GM12878 (cell line): ENCODE data around the gene BGLAP. TPM values are rescaled to one million over a fixed set of nuclear protein-coding genes. Genes with fewer than 3 reads are reported as not detected.

Experiments
- ATAC-seq: fragments of 200-7000 bp; cut with Tn5 transposase; 3 replicates; pipeline ENCODE4 v1.9.1; 2020; ENCODE audit warnings: mild to moderate bottlenecking, moderate library complexity
- BruUV-seq: library from RNA; stranded (reverse); fragments of 400-500 nt; replicated peaks from 2 replicates; lab custom pipeline; 2021; lab: Mats Ljungman, UMichigan
- CTCF ChIA-PET: fragments of 300-600 bp; sonication (Branson Sonifier 250); formaldehyde crosslinking; extraction: SDS; loops from one replicate; lab custom pipeline; 2021; ENCODE audit warnings: inconsistent platforms; lab: Yijun Ruan, JAX
- POLR2A ChIA-PET: fragments of 350-600 bp; formaldehyde crosslinking; extraction: SDS; loops from one replicate; lab custom pipeline; 2021; ENCODE audit warnings: inconsistent platforms; lab: Charles Lee
- RAD21 ChIA-PET: fragments of 300-600 bp; sonication (Branson Sonifier 250); formaldehyde crosslinking; loops from one replicate; lab custom pipeline; 2023; ENCODE audit warnings: antibody characterized with exemption; ENCODE audit not compliant: unreplicated experiment; lab: Charles Lee
- SMC1A ChIA-PET: fragments of 300-600 bp; sonication (Branson Sonifier 250); formaldehyde crosslinking; loops from one replicate; lab custom pipeline; 2023; ENCODE audit not compliant: unreplicated experiment, uncharacterized antibody; lab: Charles Lee
- DNase-seq: peaks from one replicate; pipeline ENCODE4 v3.0.0-alpha.2; 2011; ENCODE audit warnings: low read depth, low spot score
- FAIRE-seq: peaks from 3 replicates; lab custom pipeline; 2011; peaks lifted over from hg19 to GRCh38; lab: Jason Lieb, UNC
- H2AFZ ChIP-seq: 2 replicates; pipeline ENCODE4 v1.6.0; 2011; ENCODE audit warnings: low read depth, low read length, control low read depth; ENCODE audit not compliant: control insufficient read depth
- H3K27ac ChIP-seq: 2 replicates; pipeline ENCODE4 v1.5.1; 2011; ENCODE audit warnings: control low read depth; ENCODE audit not compliant: control insufficient read depth, insufficient read depth
- H3K27me3 ChIP-seq, 2 experiments: replicated peaks in 1 of 2; 2 replicates each; pipeline versions ENCODE4 v1.6.0 to v1.6.1; 2011; ENCODE audit warnings: low read length in 1 of 2; ENCODE audit not compliant: control insufficient read depth in 2 of 2, insufficient read depth in 2 of 2
- H3K36me3 ChIP-seq, 2 experiments: 2 replicates each; pipeline ENCODE4 v1.5.1; 2011; ENCODE audit warnings: low read length in 1 of 2; ENCODE audit not compliant: control insufficient read depth in 2 of 2, insufficient read depth in 2 of 2
- H3K4me1 ChIP-seq: 2 replicates; pipeline ENCODE4 v1.6.1; 2011; ENCODE audit warnings: mild to moderate bottlenecking, low read length, moderate library complexity, mixed read lengths; ENCODE audit not compliant: control insufficient read depth, insufficient read depth
- H3K4me2 ChIP-seq: 2 replicates; pipeline ENCODE4 v1.6.0; 2011; ENCODE audit warnings: control low read depth; ENCODE audit not compliant: control insufficient read depth, insufficient read depth
- H3K4me3 ChIP-seq: fragments of 200-600 bp; sonication (generic); 2 replicates; pipeline ENCODE4 v1.5.1; 2016
- H3K79me2 ChIP-seq: 2 replicates; pipeline ENCODE4 v1.6.0; 2011; ENCODE audit warnings: low read length; ENCODE audit not compliant: control insufficient read depth, insufficient read depth
- H3K9ac ChIP-seq: 2 replicates; pipeline ENCODE4 v1.8.0; 2011; ENCODE audit warnings: low read length, control low read depth, mixed read lengths; ENCODE audit not compliant: control insufficient read depth, insufficient read depth
- H3K9me3 ChIP-seq: replicated peaks from 3 replicates; pipeline ENCODE4 v1.5.1; 2011; ENCODE audit warnings: mild to moderate bottlenecking, low read length; ENCODE audit not compliant: control insufficient read depth, insufficient read depth
- H4K20me1 ChIP-seq: 2 replicates; pipeline ENCODE4 v1.6.0; 2011; ENCODE audit not compliant: control insufficient read depth, insufficient read depth
- BCL11A ChIP-seq: IDR thresholded peaks from 2 replicates; pipeline ENCODE4 v1.6.1; 2011; ENCODE audit warnings: low read depth, low read length
- EZH2 ChIP-seq: IDR thresholded peaks from 2 replicates; pipeline ENCODE4 v1.6.1; 2012; ENCODE audit warnings: low read depth, mild to moderate bottlenecking, control low read depth, inconsistent platforms, low read length, borderline replicate concordance; ENCODE audit not compliant: control insufficient read depth
- FOXM1 ChIP-seq: IDR thresholded peaks from 2 replicates; pipeline ENCODE4 v1.6.1; 2012; ENCODE audit warnings: low read depth, mild to moderate bottlenecking, inconsistent platforms, low read length, moderate library complexity
- HDGF ChIP-seq: fragments of 450-650 bp; IDR thresholded peaks from 2 replicates; pipeline ENCODE4 v1.6.1; 2016; ENCODE audit warnings: antibody characterized with exemption
- IKZF2 ChIP-seq, 2 experiments: fragments of 450-650 bp; IDR thresholded peaks; 2 replicates each; pipeline ENCODE4 v1.6.1; 2017; ENCODE audit warnings: mild to moderate bottlenecking in 2 of 2, moderate library complexity in 2 of 2
- JUND ChIP-seq: IDR thresholded peaks from 2 replicates; pipeline ENCODE4 v1.6.1; 2012; ENCODE audit warnings: low read depth, mild to moderate bottlenecking, low read length, improper control_type of control experiment, moderate library complexity
- KLF5 ChIP-seq: fragments of 450-650 bp; IDR thresholded peaks from 2 replicates; pipeline ENCODE4 v1.6.1; 2014; ENCODE audit warnings: mild to moderate bottlenecking; ENCODE audit not compliant: partially characterized antibody
- MEF2A ChIP-seq: IDR thresholded peaks from 2 replicates; pipeline ENCODE4 v1.6.1; 2011; ENCODE audit warnings: low read depth, mild to moderate bottlenecking, low read length, moderate library complexity; ENCODE audit not compliant: insufficient read depth
- NFYB ChIP-seq: IDR thresholded peaks from 2 replicates; pipeline ENCODE4 v1.6.1; 2011; ENCODE audit warnings: low read depth, mild to moderate bottlenecking, low read length, improper control_type of control experiment, moderate library complexity; ENCODE audit not compliant: insufficient read depth
- NRF1 ChIP-seq: conservative IDR thresholded peaks from 2 replicates; pipeline ENCODE4 v1.6.1; 2011; ENCODE audit warnings: mild to moderate bottlenecking, low read depth, low read length, improper control_type of control experiment
- RB1 ChIP-seq: fragments of 450-650 bp; formaldehyde crosslinking; IDR thresholded peaks from 2 replicates; pipeline ENCODE4 v1.6.1; 2017; ENCODE audit warnings: mild to moderate bottlenecking, borderline replicate concordance
- SUPT20H ChIP-seq: IDR thresholded peaks from 2 replicates; pipeline ENCODE4 v1.6.1; 2011; ENCODE audit warnings: low read depth, mild to moderate bottlenecking, low read length, moderate library complexity, borderline replicate concordance; ENCODE audit not compliant: control insufficient read depth
- TCF3 ChIP-seq: IDR thresholded peaks from 2 replicates; pipeline ENCODE4 v1.6.1; 2012; ENCODE audit warnings: low read depth, mild to moderate bottlenecking, low read length, borderline replicate concordance; ENCODE audit not compliant: insufficient read depth
- TCF7 ChIP-seq: IDR thresholded peaks from 2 replicates; pipeline ENCODE4 v1.6.1; 2014; ENCODE audit warnings: antibody characterized with exemption, borderline replicate concordance
- YY1 ChIP-seq: IDR thresholded peaks from 2 replicates; pipeline ENCODE4 v1.6.1; 2011; ENCODE audit warnings: low read depth, mild to moderate bottlenecking, low read length
- ZSCAN29 ChIP-seq: fragments of 450-650 bp; IDR thresholded peaks from 2 replicates; pipeline ENCODE4 v1.6.1; 2017; ENCODE audit warnings: mild to moderate bottlenecking, moderate library complexity
- ZZZ3 ChIP-seq: IDR thresholded peaks from 2 replicates; pipeline ENCODE4 v1.6.1; 2011; ENCODE audit warnings: low read depth; ENCODE audit not compliant: control insufficient read depth, insufficient read length
- WGBS: methylation state at CpG from one replicate; pipeline ENCODE4 v1.1.6; 2016; ENCODE audit warnings: low lambda C conversion rate; ENCODE audit not compliant: insufficient replicate concordance, insufficient coverage; ENCODE audit errors: missing lambda C conversion rate; 5-methylcytosine and 5-hydroxymethylcytosine counted together
- in situ Hi-C: fragments of 300-500 bp; cut with MboI; formaldehyde crosslinking; loops from 9 replicates; pipeline ENCODE4 v1.14.3; 2018; ENCODE audit warnings: mixed read lengths
- intact Hi-C: fragments of 100-400 bp; cut with micrococcal nuclease; formaldehyde crosslinking; loops from one replicate; pipeline ENCODE4 v1.14.2; 2022; ENCODE audit not compliant: unreplicated experiment
- polyA plus RNA-seq, 11 experiments: library from polyadenylated mRNA; depleted of rRNA in 4 of 11; unstranded in 6 of 11; stranded (reverse) in 5 of 11; fragments of >200 nt; fragmentation: Nextera tagmentation in 4 of 11; fragmentation: Illumina TruSeq in 1 of 11; extraction: Ambion mirVana in 4 of 11; extraction: Trizol in 1 of 11; gene quantifications; 1 replicate in 1 of 11; 2 replicates in 10 of 11; pipeline versions ENCODE4 v1.2.1 to v1.2.3, GENCODE V29; 2011 to 2016; ENCODE audit warnings: inconsistent platforms in 2 of 11, missing spikeins in 2 of 11, low read depth in 1 of 11
- total RNA-seq, 4 experiments: library from RNA; depleted of rRNA in 3 of 4; stranded (reverse); fragments of >200 nt in 3 of 4; fragmentation: Illumina TruSeq in 1 of 4; extraction: Trizol in 1 of 4; gene quantifications; 2 replicates each; pipeline versions ENCODE4 v1.2.1 to v1.2.3, GENCODE V29; 2013 to 2021
- TF ChIP-seq, protein P1 (sequence below): fragments of 450-650 bp; IDR thresholded peaks from 2 replicates; pipeline ENCODE4 v1.6.1; 2017; ENCODE audit warnings: mild to moderate bottlenecking, low read depth, inconsistent platforms; ENCODE audit not compliant: poor library complexity, severe bottlenecking
- TF ChIP-seq, protein P2 (sequence below): IDR thresholded peaks from 2 replicates; pipeline ENCODE4 v1.6.1; 2012; ENCODE audit warnings: low read depth, low read length, improper control_type of control experiment
- TF ChIP-seq, protein P3 (sequence below): IDR thresholded peaks from 2 replicates; pipeline ENCODE4 v1.6.1; 2011; ENCODE audit warnings: low read depth, mild to moderate bottlenecking, low read length, moderate library complexity, borderline replicate concordance; ENCODE audit errors: extremely low read depth
- TF ChIP-seq, protein P4 (sequence below): fragments of 150-350 bp; IDR thresholded peaks from 2 replicates; pipeline ENCODE4 v1.6.1; 2014; ENCODE audit warnings: mild to moderate bottlenecking, low read depth, low read length

Gene BGLAP
- total and polyA plus RNA-seq, 10 of the 15 experiments (the other 5 are each of a cell fraction or from before 2014, with no cell fraction given) = 0.20 to 1.8 (median 0.40) TPM; not detected in 3

DNA sequence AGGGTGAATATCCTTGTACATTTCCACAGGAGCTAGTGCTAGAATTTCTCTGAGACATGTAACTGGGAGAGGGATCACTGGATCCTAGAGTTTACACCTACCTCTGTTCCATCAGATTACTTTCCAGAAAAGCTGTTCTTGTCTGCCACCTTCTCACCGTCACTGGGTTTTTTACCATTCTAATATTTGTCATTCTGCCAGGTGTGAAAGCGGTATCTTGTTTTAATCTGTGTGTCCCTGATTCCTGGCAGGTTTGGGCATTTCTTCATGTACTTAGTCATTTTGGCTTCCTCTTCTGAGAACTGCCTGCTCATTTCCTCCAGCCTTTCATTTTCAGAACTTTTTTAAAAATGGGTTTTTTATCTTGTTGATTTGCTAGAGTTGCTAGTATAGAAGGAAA lies 24.1 kb upstream of the BGLAP start:
- POLR2A ChIA-PET = interaction anchor here (0.6 to 2.3 kb wide), 14 partner anchors 16 to 237 kb away, joined by 3 to 11 read pairs (median 4); partner anchors contain the start of gene SLC25A44
- peak overlapping the region; percentile 26 for H2AFZ ChIP-seq
- H3K4me2 ChIP-seq = peak overlapping the region; percentile 93
- H3K9ac ChIP-seq = peak overlapping the region; percentile 42
- H3K36me3 ChIP-seq = peaks cover 2% of the 10 kb centered on the region in 2 experiments; a peak in 3 of 4 replicates
- FAIRE-seq (no peak), ATAC-seq (peak; percentile 43), DNase-seq (peak; percentile 43)
- H3K9me3 ChIP-seq = no peaks in the 10 kb centered on the region
- BruUV-seq = no TSS peak
- peak overlapping the region; percentile 90 for H3K27ac ChIP-seq
- CTCF ChIA-PET = interaction anchor here (0.7 to 14.2 kb wide), 7 partner anchors 8 to 168 kb away, joined by 3 to 502 read pairs (median 4); partner anchors contain the start of gene SEMA4A
- RAD21 ChIA-PET = interaction anchor here (1.0 to 1.9 kb wide), 8 partner anchors 16 to 118 kb away, joined by 3 to 9 read pairs (median 5); partner anchors contain the start of gene SLC25A44
- SMC1A ChIA-PET = interaction anchor here (0.9 to 14.3 kb wide), 7 partner anchors 9 to 128 kb away, joined by 3 to 411 read pairs (median 5); partner anchors contain the start of genes SEMA4A and SLC25A44
- peaks cover 24% of the 10 kb centered on the region for H3K4me1 ChIP-seq
- in situ Hi-C loops (no loop called here), intact Hi-C loops (no loop called here)
- 0% methylated on average over 2 of the region's 2 CpGs for WGBS
- peak overlapping the region; percentile 22 for H3K4me3 ChIP-seq
- peaks cover 30% of the 10 kb centered on the region for H3K79me2 ChIP-seq
- H4K20me1 ChIP-seq = no peaks in the 10 kb centered on the region
- H3K27me3 ChIP-seq = no peaks in the 10 kb centered on the region
- no peak for TF ChIP-seq RB1
- TF ChIP-seq, protein P1, sequence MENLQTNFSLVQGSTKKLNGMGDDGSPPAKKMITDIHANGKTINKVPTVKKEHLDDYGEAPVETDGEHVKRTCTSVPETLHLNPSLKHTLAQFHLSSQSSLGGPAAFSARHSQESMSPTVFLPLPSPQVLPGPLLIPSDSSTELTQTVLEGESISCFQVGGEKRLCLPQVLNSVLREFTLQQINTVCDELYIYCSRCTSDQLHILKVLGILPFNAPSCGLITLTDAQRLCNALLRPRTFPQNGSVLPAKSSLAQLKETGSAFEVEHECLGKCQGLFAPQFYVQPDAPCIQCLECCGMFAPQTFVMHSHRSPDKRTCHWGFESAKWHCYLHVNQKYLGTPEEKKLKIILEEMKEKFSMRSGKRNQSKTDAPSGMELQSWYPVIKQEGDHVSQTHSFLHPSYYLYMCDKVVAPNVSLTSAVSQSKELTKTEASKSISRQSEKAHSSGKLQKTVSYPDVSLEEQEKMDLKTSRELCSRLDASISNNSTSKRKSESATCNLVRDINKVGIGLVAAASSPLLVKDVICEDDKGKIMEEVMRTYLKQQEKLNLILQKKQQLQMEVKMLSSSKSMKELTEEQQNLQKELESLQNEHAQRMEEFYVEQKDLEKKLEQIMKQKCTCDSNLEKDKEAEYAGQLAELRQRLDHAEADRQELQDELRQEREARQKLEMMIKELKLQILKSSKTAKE = peak; percentile 61
- TF ChIP-seq, protein P2, sequence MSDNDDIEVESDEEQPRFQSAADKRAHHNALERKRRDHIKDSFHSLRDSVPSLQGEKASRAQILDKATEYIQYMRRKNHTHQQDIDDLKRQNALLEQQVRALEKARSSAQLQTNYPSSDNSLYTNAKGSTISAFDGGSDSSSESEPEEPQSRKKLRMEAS = no peak
- TF ChIP-seq YY1 = no peak
- TF ChIP-seq JUND = no peak
- TF ChIP-seq MEF2A = no peak
- TF ChIP-seq EZH2 = no peak
- no peak for TF ChIP-seq ZSCAN29
- no peak for TF ChIP-seq NFYB
- TF ChIP-seq NRF1 = no peak
- TF ChIP-seq, protein P3, sequence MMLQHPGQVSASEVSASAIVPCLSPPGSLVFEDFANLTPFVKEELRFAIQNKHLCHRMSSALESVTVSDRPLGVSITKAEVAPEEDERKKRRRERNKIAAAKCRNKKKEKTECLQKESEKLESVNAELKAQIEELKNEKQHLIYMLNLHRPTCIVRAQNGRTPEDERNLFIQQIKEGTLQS = no peak
- no peak for TF ChIP-seq SUPT20H
- no peak for TF ChIP-seq ZZZ3
- TF ChIP-seq, protein P4, sequence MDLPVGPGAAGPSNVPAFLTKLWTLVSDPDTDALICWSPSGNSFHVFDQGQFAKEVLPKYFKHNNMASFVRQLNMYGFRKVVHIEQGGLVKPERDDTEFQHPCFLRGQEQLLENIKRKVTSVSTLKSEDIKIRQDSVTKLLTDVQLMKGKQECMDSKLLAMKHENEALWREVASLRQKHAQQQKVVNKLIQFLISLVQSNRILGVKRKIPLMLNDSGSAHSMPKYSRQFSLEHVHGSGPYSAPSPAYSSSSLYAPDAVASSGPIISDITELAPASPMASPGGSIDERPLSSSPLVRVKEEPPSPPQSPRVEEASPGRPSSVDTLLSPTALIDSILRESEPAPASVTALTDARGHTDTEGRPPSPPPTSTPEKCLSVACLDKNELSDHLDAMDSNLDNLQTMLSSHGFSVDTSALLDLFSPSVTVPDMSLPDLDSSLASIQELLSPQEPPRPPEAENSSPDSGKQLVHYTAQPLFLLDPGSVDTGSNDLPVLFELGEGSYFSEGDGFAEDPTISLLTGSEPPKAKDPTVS = no peak
- TF ChIP-seq FOXM1 = 0 out of 2 replicates have a peak, but pooled peaks have one; percentile 34
- TF ChIP-seq KLF5 = no peak
- TF ChIP-seq HDGF = no peak
- TF ChIP-seq IKZF2 (IDR thresholded peaks at IDR 0.05) = peak; percentile 60 to 63
- TF ChIP-seq BCL11A = no peak
- TF ChIP-seq TCF3 = no peak
- no peak for TF ChIP-seq TCF7
